Brain microvascular endothelial cell (primary cell): ENCODE results near the gene TTC34.

Experiments used
- DNase-seq: peaks from one replicate; pipeline ENCODE4 v3.0.0-alpha.2; 2020
- H3K27ac ChIP-seq: fragments of 250-450 bp; sonication (Bioruptor Pico); 2 replicates; pipeline ENCODE4 v1.5.1; 2020; ENCODE audit warnings: mild to moderate bottlenecking, moderate library complexity
- H3K27me3 ChIP-seq: fragments of 250-450 bp; sonication (Bioruptor Pico); replicated peaks from 2 replicates; pipeline ENCODE4 v1.5.1; 2020; ENCODE audit warnings: mild to moderate bottlenecking
- H3K36me3 ChIP-seq: fragments of 250-450 bp; sonication (Bioruptor Pico); replicated peaks from 2 replicates; pipeline ENCODE4 v1.5.1; 2020; ENCODE audit warnings: mild to moderate bottlenecking
- H3K4me3 ChIP-seq: 2 replicates; pipeline ENCODE4 v1.5.1; 2011; ENCODE audit warnings: low read depth, mild to moderate bottlenecking, control low read depth, low read length, moderate library complexity
- CTCF ChIP-seq: IDR thresholded peaks from 2 replicates; pipeline ENCODE4 v1.5.1; 2011; ENCODE audit warnings: low read depth, mild to moderate bottlenecking, moderate library complexity, low read length, control low read depth, inconsistent platforms; ENCODE audit errors: missing control alignments
- in situ Hi-C: cut with HindIII; loops from 2 replicates; pipeline ENCODE4 v1.10.0; 2017; ENCODE audit warnings: low sequenced_read_pairs, low pct_ligation_motif_present

TTC34 gene

GRCh38 chr1:2601721-2602303 is 199.7 kb downstream of the TTC34 start:
- H3K27ac ChIP-seq, result no peak overlapping the region
- H3K27me3 ChIP-seq, result no peaks in the 10 kb centered on the region
- DNase-seq, result no peak
- no peak for TF ChIP-seq CTCF
- no peak overlapping the region for H3K4me3 ChIP-seq
- in situ Hi-C loops, result no loop called here
- no peaks in the 10 kb centered on the region for H3K36me3 ChIP-seq

- no peak for DNase-seq
- in situ Hi-C loops, result no loop called here
- H3K27me3 ChIP-seq, result no peaks in the 10 kb centered on the region
- TF ChIP-seq CTCF, result no peak
- no peak overlapping the region for H3K4me3 ChIP-seq
- H3K36me3 ChIP-seq, result no peaks in the 10 kb centered on the region
- H3K27ac ChIP-seq, result no peak overlapping the region
Observed at GRCh38 chr1:2598329-2598931, 203.1 kb downstream of the TTC34 start.

GRCh38 chr1:2597441-2598328 is 203.8 kb downstream of the TTC34 start:
- in situ Hi-C loops, result no loop called here
- Histone ChIP-seq H3K27ac (no peak overlapping the region), H3K36me3 (no peaks in the 10 kb centered on the region), H3K4me3 (no peak overlapping the region), H3K27me3 (no peaks in the 10 kb centered on the region)
- DNase-seq, result no peak
- TF ChIP-seq CTCF, result no peak

GRCh38 chr1:2596530-2597333 is 204.8 kb downstream of the TTC34 start:
- no peak overlapping the region for H3K4me3 ChIP-seq
- no peak for TF ChIP-seq CTCF
- no peak overlapping the region for H3K27ac ChIP-seq
- in situ Hi-C loops, result no loop called here
- no peaks in the 10 kb centered on the region for H3K36me3 ChIP-seq
- no peaks in the 10 kb centered on the region for H3K27me3 ChIP-seq
- no peak for DNase-seq

GRCh38 chr1:2595812-2596529 is 205.5 kb downstream of the TTC34 start:
- TF ChIP-seq CTCF, result no peak
- in situ Hi-C loops, result no loop called here
- Histone ChIP-seq H3K27ac (no peak overlapping the region), H3K27me3 (no peaks in the 10 kb centered on the region), H3K36me3 (no peaks in the 10 kb centered on the region), H3K4me3 (no peak overlapping the region)
- DNase-seq, result no peak
